Nephron (organoid): ENCODE results near the gene STEAP2.

Experiments used
- H3K27ac Mint-ChIP-seq, 3 experiments: 2 replicates each; pipeline ENCODE4 v1.8.0; 2020; ENCODE audit warnings: mixed read lengths in 3 of 3, mild to moderate bottlenecking in 2 of 3, moderate library complexity in 1 of 3
- H3K27me3 Mint-ChIP-seq: 2 replicates; pipeline ENCODE4 v1.8.0; 2021; ENCODE audit warnings: low read depth, mild to moderate bottlenecking, moderate library complexity, mixed read lengths
- H3K36me3 Mint-ChIP-seq: 2 replicates; pipeline ENCODE4 v1.8.0; 2020; ENCODE audit warnings: low read depth, mixed read lengths
- H3K4me1 Mint-ChIP-seq: 2 replicates; pipeline ENCODE4 v1.8.0; 2020; ENCODE audit warnings: mixed read lengths
- H3K4me3 Mint-ChIP-seq, 3 experiments: 2 replicates each; pipeline ENCODE4 v1.8.0; 2020; ENCODE audit warnings: mild to moderate bottlenecking in 3 of 3, mixed read lengths in 3 of 3, moderate library complexity in 2 of 3
- H3K9me3 Mint-ChIP-seq: 2 replicates; pipeline ENCODE4 v1.8.0; 2020; ENCODE audit warnings: mixed read lengths
- CTCF ChIP-seq, 3 experiments: fragments of 200-600 bp; sonication (generic); IDR thresholded peaks; one replicate each; pipeline ENCODE4 v1.5.0; 2021; ENCODE audit warnings: antibody characterized with exemption in 3 of 3; ENCODE audit not compliant: unreplicated experiment in 3 of 3

STEAP2 gene

DNA sequence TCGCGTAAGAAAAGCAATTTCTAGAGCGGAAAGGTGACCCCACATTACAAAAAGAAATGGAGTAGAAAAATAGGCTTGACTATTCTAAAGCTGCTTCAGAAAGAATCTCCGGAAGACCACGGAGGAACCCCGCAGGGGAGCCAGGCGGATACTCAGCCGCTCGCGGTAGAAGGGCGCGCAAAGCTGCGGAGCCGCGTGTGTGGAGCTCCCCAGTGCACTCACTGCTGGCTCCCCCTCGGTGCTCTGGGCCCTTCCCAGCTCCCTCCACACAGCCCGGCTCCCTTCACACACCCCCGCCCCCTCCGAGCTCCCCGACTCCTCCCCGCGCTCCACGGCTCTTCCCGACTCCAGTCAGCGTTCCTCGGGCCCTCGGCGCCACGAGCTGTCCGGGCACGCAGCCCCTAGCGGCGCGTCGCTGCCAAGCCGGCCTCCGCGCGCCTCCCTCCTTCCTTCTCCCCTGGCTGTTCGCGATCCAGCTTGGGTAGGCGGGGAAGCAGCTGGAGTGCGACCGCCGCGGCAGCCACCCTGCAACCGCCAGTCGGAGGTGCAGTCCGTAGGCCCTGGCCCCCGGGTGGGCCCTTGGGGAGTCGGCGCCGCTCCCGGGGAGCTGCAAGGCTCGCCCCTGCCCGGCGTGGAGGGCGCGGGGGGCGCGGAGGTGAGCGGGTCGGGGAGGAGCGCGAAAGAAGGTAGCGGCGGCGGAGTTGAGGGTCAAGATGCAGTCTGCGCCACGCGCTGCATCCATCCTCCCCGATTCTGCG is at the start of gene STEAP2:
STEAP2 (plus strand) TSS at position 350 of the 758 bp plus-strand sequence. CDS start 13,343 bp downstream, outside the sequence.
- TF ChIP-seq CTCF (IDR thresholded peaks at IDR 0.05; ENCODE audit: unreplicated experiment in 3 of 3), result peak; percentile 72 to 76 (median 73)
- Mint-ChIP-seq H3K4me3 (peak within 1 kb of the TSS in 2 of 3 experiments; percentile 80 to 85), H3K27me3 (peaks cover 11% of the 10 kb centered on the region), H3K4me1 (peaks cover 7% of the 10 kb centered on the region), H3K36me3 (no peaks in the 10 kb centered on the region), H3K27ac (peak within 1 kb of the TSS; percentile 85 to 95 (median 92)), H3K9me3 (no peaks in the 10 kb centered on the region)

DNA sequence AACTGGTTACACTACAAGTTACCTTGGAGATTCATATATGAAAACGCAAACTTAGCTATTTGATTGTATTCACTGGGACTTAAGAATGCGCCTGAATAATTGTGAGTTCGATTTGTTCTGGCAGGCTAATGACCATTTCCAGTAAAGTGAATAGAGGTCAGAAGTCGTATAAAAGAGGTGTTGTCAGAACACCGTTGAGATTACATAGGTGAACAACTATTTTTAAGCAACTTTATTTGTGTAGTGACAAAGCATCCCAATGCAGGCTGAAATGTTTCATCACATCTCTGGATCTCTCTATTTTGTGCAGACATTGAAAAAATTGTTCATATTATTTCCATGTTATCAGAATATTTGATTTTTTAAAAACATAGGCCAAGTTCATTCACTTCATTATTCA is 48.0 kb upstream of the STEAP2 start:
- no peaks in the 10 kb centered on the region for H3K27me3 Mint-ChIP-seq

DNA sequence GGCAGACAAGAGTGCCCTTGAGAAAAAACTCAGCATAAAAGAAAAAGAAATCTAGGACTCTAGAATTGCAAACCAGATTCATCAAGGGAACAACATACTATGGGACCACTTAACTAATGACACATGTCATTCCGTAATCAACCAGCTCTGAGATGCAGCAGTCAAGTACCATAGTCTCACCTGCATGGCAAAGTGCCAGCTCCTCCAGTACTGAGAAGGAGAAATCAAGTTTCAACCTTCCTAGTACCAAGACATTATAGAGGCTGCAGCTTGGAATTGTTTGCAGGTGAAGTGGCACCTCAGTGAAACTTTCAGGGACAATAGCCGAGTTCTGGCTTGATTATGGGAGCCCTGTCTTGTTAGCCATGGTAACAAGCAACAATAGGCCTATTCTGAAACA is 45.8 kb upstream of the STEAP2 start:
- H3K36me3 Mint-ChIP-seq, result no peaks in the 10 kb centered on the region
- no peak overlapping the region for H3K4me3 Mint-ChIP-seq
- no peak overlapping the region for H3K27ac Mint-ChIP-seq
- TF ChIP-seq CTCF (IDR thresholded peaks at IDR 0.05; ENCODE audit: unreplicated experiment in 3 of 3), result no peak
- H3K4me1 Mint-ChIP-seq, result peaks cover 6% of the 10 kb centered on the region
- H3K9me3 Mint-ChIP-seq, result peaks cover 9% of the 10 kb centered on the region
- H3K27me3 Mint-ChIP-seq, result no peaks in the 10 kb centered on the region

More for the DNA sequence above, 48.0 kb upstream of the STEAP2 start:
- H3K4me1 Mint-ChIP-seq, result peaks cover 6% of the 10 kb centered on the region
- TF ChIP-seq CTCF (IDR thresholded peaks at IDR 0.05; ENCODE audit: unreplicated experiment in 3 of 3), result no peak
- no peak overlapping the region for H3K4me3 Mint-ChIP-seq
- no peaks in the 10 kb centered on the region for H3K36me3 Mint-ChIP-seq
- no peak overlapping the region for H3K27ac Mint-ChIP-seq
- H3K9me3 Mint-ChIP-seq, result peaks cover 4% of the 10 kb centered on the region

- Mint-ChIP-seq H3K36me3 (peaks cover 3% of the 10 kb centered on the region), H3K4me1 (peaks cover 6% of the 10 kb centered on the region), H3K27ac (no peak overlapping the region), H3K27me3 (no peaks in the 10 kb centered on the region), H3K9me3 (peaks cover 14% of the 10 kb centered on the region), H3K4me3 (no peak overlapping the region)
- TF ChIP-seq CTCF (IDR thresholded peaks at IDR 0.05; ENCODE audit: unreplicated experiment in 3 of 3), result no peak
These were observed 45.4 kb upstream of the STEAP2 start for GRCh38 chr7:90166153-90166552.

DNA sequence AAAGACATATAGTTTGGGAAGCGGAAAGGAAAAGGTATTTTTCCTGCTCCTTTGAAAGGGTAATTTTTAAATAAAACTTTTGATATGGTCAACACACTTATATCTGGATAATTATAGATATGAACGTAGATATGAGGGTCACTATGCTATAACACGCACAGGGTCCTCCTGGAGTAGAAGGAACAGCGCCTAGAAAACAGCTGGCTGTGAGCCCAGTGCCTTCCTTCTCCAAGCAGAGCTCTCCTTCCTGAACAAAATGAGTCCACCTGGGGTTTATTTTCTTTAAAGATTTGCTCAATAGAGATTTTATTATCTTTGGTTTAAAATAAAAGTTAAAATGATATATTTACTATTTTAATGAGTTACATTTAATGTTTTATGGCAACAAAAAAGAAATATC is 44.2 kb upstream of the STEAP2 start:
- TF ChIP-seq CTCF (IDR thresholded peaks at IDR 0.05; ENCODE audit: unreplicated experiment in 3 of 3), result no peak
- Mint-ChIP-seq H3K36me3 (peaks cover 3% of the 10 kb centered on the region), H3K4me1 (peaks cover 6% of the 10 kb centered on the region), H3K27me3 (no peaks in the 10 kb centered on the region), H3K4me3 (no peak overlapping the region), H3K9me3 (peaks cover 22% of the 10 kb centered on the region), H3K27ac (no peak overlapping the region)

- H3K36me3 Mint-ChIP-seq, result peaks cover 3% of the 10 kb centered on the region
- no peak overlapping the region for H3K4me3 Mint-ChIP-seq
- TF ChIP-seq CTCF (IDR thresholded peaks at IDR 0.05; ENCODE audit: unreplicated experiment in 3 of 3), result no peak
- H3K9me3 Mint-ChIP-seq, result peaks cover 22% of the 10 kb centered on the region
- peaks cover 6% of the 10 kb centered on the region for H3K4me1 Mint-ChIP-seq
- no peak overlapping the region for H3K27ac Mint-ChIP-seq
- no peaks in the 10 kb centered on the region for H3K27me3 Mint-ChIP-seq
These were observed 41.6 kb upstream of the STEAP2 start for GRCh38 chr7:90169891-90170290.
